HepG2 (cell line): Measurements from ENCODE around the gene MXRA8. TPM values are rescaled to one million over a fixed set of nuclear protein-coding genes. Genes with fewer than 3 reads are reported as not detected.
A peak's percentile ranks its signal among the peaks of the same experiment; 100 is the strongest.

Experiments
- FOXO1 ChIP-seq: sonication (generic); formaldehyde crosslinking; IDR thresholded peaks from 2 replicates; pipeline ENCODE4 v1.4.0; 2020; ENCODE audit warnings: missing genetic modification reagents
- HNRNPK ChIP-seq: fragments of 200-400 bp; formaldehyde crosslinking; IDR thresholded peaks from 2 replicates; pipeline ENCODE4 v1.6.1; 2018; ENCODE audit warnings: low read length, low read depth, moderate library complexity, mild to moderate bottlenecking; ENCODE audit not compliant: poor library complexity, severe bottlenecking
- IRF2 ChIP-seq: IDR thresholded peaks from 2 replicates; pipeline ENCODE4 v1.6.1; 2018; ENCODE audit warnings: missing genetic modification reagents, missing compliant biosample characterization
- ISL2 ChIP-seq: sonication (generic); formaldehyde crosslinking; IDR thresholded peaks from 2 replicates; pipeline ENCODE4 v1.5.0; 2020; ENCODE audit warnings: missing genetic modification reagents
- MATR3 ChIP-seq: sonication (generic); formaldehyde crosslinking; IDR thresholded peaks from 2 replicates; pipeline ENCODE4 v1.4.0; 2020; ENCODE audit warnings: missing genetic modification reagents
- MAX ChIP-seq: IDR thresholded peaks from 2 replicates; pipeline ENCODE4 v1.6.1; 2012; ENCODE audit warnings: inconsistent platforms
- NAIF1 ChIP-seq: sonication (generic); formaldehyde crosslinking; IDR thresholded peaks from 2 replicates; pipeline ENCODE4 v1.5.0; 2020; ENCODE audit warnings: mild to moderate bottlenecking, missing genetic modification reagents, borderline replicate concordance
- PAX8 ChIP-seq: sonication (generic); formaldehyde crosslinking; IDR thresholded peaks from 2 replicates; pipeline ENCODE4 v1.8.0; 2022; ENCODE audit warnings: mild to moderate bottlenecking, missing genetic modification reagents, borderline replicate concordance
- PITX1 ChIP-seq: sonication (generic); formaldehyde crosslinking; IDR thresholded peaks from 2 replicates; pipeline ENCODE4 v1.5.1; 2020; ENCODE audit warnings: mild to moderate bottlenecking, missing genetic modification reagents
- RFX3 ChIP-seq: IDR thresholded peaks from 2 replicates; pipeline ENCODE4 v1.6.1; 2016; ENCODE audit warnings: missing biosample characterization, missing genetic modification reagents
- RFX5 ChIP-seq: IDR thresholded peaks from 2 replicates; pipeline ENCODE4 v1.6.1; 2011; ENCODE audit warnings: low read depth, low read length, improper control_type of control experiment
- SETDB1 ChIP-seq: sonication (generic); formaldehyde crosslinking; IDR thresholded peaks from 2 replicates; pipeline ENCODE4 v1.5.1; 2020; ENCODE audit warnings: missing genetic modification reagents, mild to moderate bottlenecking, borderline replicate concordance
- SMAD1 ChIP-seq: sonication (generic); formaldehyde crosslinking; IDR thresholded peaks from 2 replicates; pipeline ENCODE4 v1.4.0; 2020; ENCODE audit warnings: missing genetic modification reagents, low read depth, mild to moderate bottlenecking, borderline replicate concordance
- ZNF121 ChIP-seq: sonication (generic); formaldehyde crosslinking; IDR thresholded peaks from 2 replicates; pipeline ENCODE4 v1.5.0; 2020; ENCODE audit warnings: mild to moderate bottlenecking, missing genetic modification reagents
- ZNF234 ChIP-seq: sonication (generic); formaldehyde crosslinking; conservative IDR thresholded peaks from 2 replicates; pipeline ENCODE4 v1.5.1; 2020; ENCODE audit warnings: mild to moderate bottlenecking, missing genetic modification reagents
- ZNF362 ChIP-seq: sonication (generic); formaldehyde crosslinking; IDR thresholded peaks from 2 replicates; pipeline ENCODE4 v1.4.0; 2020; ENCODE audit warnings: missing genetic modification reagents, mild to moderate bottlenecking, borderline replicate concordance
- ZNF382 ChIP-seq: sonication (generic); formaldehyde crosslinking; IDR thresholded peaks from 2 replicates; pipeline ENCODE4 v1.5.0; 2020; ENCODE audit warnings: missing genetic modification reagents, mild to moderate bottlenecking, borderline replicate concordance
- ZNF891 ChIP-seq: sonication (generic); formaldehyde crosslinking; IDR thresholded peaks from 2 replicates; pipeline ENCODE4 v1.5.0; 2020; ENCODE audit warnings: mild to moderate bottlenecking, missing genetic modification reagents
- ZSCAN22 ChIP-seq: sonication (generic); formaldehyde crosslinking; IDR thresholded peaks from 2 replicates; pipeline ENCODE4 v1.4.0; 2020; ENCODE audit warnings: mild to moderate bottlenecking, missing genetic modification reagents
- polyA plus RNA-seq, 8 experiments: library from polyadenylated mRNA; depleted of rRNA in 3 of 8; stranded (reverse) in 7 of 8; unstranded in 1 of 8; fragments of >200 nt; fragmentation: Illumina TruSeq in 4 of 8; extraction: Trizol in 4 of 8; gene quantifications; 2 replicates each; pipeline versions ENCODE4 v1.2.1 to v1.2.3, GENCODE V29; 2011 to 2016; ENCODE audit warnings: low read depth in 4 of 8, missing spikeins in 1 of 8, mixed read lengths in 1 of 8; ENCODE audit not compliant: insufficient read depth in 1 of 8
- total RNA-seq, 5 experiments: library from RNA; depleted of rRNA; stranded (reverse); fragments of >200 nt; fragmentation: Illumina TruSeq; extraction: Trizol; gene quantifications; 2 replicates each; pipeline ENCODE4 v1.2.3, GENCODE V29; 2016; ENCODE audit warnings: low read depth in 1 of 5
- TF ChIP-seq, protein P1 (sequence below): sonication (generic); formaldehyde crosslinking; IDR thresholded peaks from 2 replicates; pipeline ENCODE4 v1.4.0; 2020; ENCODE audit warnings: missing genetic modification reagents, mild to moderate bottlenecking, borderline replicate concordance
- TF ChIP-seq, protein P2 (sequence below): sonication (generic); formaldehyde crosslinking; IDR thresholded peaks from 2 replicates; pipeline ENCODE4 v1.4.0; 2020; ENCODE audit warnings: mild to moderate bottlenecking, missing genetic modification reagents, borderline replicate concordance

MXRA8 gene
- total and polyA plus RNA-seq, 2 of the 13 experiments (the other 11 are each of a cell fraction or from before 2014, with no cell fraction given): 19.8 to 44.8 TPM

DNA sequence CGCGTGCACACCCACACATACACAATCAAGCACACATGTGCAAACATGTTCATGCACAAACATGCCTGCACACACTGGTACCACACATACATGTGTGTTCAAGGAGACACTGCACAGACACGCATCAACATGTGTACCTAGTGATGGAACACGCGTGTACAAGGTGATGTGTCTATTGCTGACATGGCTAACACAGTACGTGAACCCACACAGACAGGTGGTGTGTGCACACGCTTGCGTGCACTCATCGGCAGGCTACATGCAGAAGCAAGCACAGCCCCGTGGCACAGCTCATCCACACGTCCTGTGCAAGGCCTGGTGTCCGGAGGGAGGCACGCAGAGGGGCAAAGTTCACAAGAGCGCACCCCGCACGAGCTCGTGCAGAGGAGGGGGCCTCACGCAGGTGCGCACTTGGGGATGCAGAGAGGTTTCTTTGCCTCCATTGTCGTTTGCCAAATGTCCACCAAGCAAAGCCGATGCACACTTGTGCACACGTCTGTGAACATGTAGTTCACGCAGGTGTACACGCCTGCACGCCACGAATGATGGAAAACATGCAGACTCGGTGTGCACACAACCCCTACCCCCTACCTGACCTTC lies 51.6 kb downstream of the MXRA8 start (continued):
- TF ChIP-seq, protein P1, sequence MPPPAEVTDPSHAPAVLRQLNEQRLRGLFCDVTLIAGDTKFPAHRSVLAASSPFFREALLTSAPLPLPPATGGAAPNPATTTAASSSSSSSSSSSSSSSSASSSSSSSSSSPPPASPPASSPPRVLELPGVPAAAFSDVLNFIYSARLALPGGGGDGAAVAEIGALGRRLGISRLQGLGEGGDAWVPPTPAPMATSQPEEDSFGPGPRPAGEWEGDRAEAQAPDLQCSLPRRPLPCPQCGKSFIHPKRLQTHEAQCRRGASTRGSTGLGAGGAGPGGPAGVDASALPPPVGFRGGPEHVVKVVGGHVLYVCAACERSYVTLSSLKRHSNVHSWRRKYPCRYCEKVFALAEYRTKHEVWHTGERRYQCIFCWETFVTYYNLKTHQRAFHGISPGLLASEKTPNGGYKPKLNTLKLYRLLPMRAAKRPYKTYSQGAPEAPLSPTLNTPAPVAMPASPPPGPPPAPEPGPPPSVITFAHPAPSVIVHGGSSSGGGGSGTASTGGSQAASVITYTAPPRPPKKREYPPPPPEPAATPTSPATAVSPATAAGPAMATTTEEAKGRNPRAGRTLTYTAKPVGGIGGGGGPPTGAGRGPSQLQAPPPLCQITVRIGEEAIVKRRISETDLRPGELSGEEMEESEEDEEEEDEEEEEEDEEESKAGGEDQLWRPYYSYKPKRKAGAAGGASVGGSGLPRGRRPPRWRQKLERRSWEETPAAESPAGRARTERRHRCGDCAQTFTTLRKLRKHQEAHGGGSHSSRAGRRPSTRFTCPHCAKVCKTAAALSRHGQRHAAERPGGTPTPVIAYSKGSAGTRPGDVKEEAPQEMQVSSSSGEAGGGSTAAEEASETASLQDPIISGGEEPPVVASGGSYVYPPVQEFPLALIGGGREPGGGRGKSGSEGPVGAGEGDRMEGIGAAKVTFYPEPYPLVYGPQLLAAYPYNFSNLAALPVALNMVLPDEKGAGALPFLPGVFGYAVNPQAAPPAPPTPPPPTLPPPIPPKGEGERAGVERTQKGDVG (CRISPR knock-in tag): no peak
- no peak for TF ChIP-seq IRF2 (CRISPR knock-in tag)
- peak; percentile 89 for TF ChIP-seq MAX
- peak; percentile 10; the same call in 1 of the 2 replicates for TF ChIP-seq ZNF121 (CRISPR knock-in tag)
- TF ChIP-seq PAX8: no peak
- no peak for TF ChIP-seq RFX3 (CRISPR knock-in tag)
- TF ChIP-seq ZSCAN22 (CRISPR knock-in tag): no peak
- no peak for TF ChIP-seq ZNF382 (CRISPR knock-in tag)
- TF ChIP-seq PITX1: 0 out of 2 replicates have a peak, but pooled peaks have one; percentile 15
- no peak for TF ChIP-seq HNRNPK
- TF ChIP-seq, protein P2, sequence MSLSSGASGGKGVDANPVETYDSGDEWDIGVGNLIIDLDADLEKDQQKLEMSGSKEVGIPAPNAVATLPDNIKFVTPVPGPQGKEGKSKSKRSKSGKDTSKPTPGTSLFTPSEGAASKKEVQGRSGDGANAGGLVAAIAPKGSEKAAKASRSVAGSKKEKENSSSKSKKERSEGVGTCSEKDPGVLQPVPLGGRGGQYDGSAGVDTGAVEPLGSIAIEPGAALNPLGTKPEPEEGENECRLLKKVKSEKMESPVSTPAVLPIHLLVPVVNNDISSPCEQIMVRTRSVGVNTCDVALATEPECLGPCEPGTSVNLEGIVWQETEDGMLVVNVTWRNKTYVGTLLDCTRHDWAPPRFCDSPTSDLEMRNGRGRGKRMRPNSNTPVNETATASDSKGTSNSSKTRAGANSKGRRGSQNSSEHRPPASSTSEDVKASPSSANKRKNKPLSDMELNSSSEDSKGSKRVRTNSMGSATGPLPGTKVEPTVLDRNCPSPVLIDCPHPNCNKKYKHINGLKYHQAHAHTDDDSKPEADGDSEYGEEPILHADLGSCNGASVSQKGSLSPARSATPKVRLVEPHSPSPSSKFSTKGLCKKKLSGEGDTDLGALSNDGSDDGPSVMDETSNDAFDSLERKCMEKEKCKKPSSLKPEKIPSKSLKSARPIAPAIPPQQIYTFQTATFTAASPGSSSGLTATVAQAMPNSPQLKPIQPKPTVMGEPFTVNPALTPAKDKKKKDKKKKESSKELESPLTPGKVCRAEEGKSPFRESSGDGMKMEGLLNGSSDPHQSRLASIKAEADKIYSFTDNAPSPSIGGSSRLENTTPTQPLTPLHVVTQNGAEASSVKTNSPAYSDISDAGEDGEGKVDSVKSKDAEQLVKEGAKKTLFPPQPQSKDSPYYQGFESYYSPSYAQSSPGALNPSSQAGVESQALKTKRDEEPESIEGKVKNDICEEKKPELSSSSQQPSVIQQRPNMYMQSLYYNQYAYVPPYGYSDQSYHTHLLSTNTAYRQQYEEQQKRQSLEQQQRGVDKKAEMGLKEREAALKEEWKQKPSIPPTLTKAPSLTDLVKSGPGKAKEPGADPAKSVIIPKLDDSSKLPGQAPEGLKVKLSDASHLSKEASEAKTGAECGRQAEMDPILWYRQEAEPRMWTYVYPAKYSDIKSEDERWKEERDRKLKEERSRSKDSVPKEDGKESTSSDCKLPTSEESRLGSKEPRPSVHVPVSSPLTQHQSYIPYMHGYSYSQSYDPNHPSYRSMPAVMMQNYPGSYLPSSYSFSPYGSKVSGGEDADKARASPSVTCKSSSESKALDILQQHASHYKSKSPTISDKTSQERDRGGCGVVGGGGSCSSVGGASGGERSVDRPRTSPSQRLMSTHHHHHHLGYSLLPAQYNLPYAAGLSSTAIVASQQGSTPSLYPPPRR (CRISPR knock-in tag): peak; percentile 45; the same call in 1 of the 2 replicates
- no peak for TF ChIP-seq ISL2
- no peak for TF ChIP-seq ZNF234 (CRISPR knock-in tag)
- 0 out of 2 replicates have a peak, but pooled peaks have one; percentile 65 for TF ChIP-seq SMAD1 (CRISPR knock-in tag)
- no peak for TF ChIP-seq MATR3
- TF ChIP-seq RFX5: no peak
- no peak for TF ChIP-seq SETDB1 (CRISPR knock-in tag)
- TF ChIP-seq ZNF891 (CRISPR knock-in tag): 0 out of 2 replicates have a peak, but pooled peaks have one; percentile 12
- no peak; the same call in 1 of the 2 replicates for TF ChIP-seq NAIF1
- TF ChIP-seq FOXO1 (CRISPR knock-in tag): no peak
- no peak for TF ChIP-seq ZNF362 (CRISPR knock-in tag)
